ENCODE data around the gene CDC45. TPM values are rescaled to one million over a fixed set of nuclear protein-coding genes. Genes with fewer than 3 reads are reported as not detected.

The CDC45 gene
- total RNA-seq, 4 donors from 2014 or later: 11.7 TPM; not detected in 3

- Histone ChIP-seq H3K36me3 (no peaks in the 10 kb centered on the region), H3K4me3 (no peak overlapping the region), H3K4me1 (no peaks in the 10 kb centered on the region), H3K27ac (no peak overlapping the region), H3K27me3 (no peaks in the 10 kb centered on the region), H3K9me3 (no peaks in the 10 kb centered on the region)
- intact Hi-C loops (cut with DNase I; ENCODE audit: low total_unique reads): no loop called here
- TF ChIP-seq, protein P1, sequence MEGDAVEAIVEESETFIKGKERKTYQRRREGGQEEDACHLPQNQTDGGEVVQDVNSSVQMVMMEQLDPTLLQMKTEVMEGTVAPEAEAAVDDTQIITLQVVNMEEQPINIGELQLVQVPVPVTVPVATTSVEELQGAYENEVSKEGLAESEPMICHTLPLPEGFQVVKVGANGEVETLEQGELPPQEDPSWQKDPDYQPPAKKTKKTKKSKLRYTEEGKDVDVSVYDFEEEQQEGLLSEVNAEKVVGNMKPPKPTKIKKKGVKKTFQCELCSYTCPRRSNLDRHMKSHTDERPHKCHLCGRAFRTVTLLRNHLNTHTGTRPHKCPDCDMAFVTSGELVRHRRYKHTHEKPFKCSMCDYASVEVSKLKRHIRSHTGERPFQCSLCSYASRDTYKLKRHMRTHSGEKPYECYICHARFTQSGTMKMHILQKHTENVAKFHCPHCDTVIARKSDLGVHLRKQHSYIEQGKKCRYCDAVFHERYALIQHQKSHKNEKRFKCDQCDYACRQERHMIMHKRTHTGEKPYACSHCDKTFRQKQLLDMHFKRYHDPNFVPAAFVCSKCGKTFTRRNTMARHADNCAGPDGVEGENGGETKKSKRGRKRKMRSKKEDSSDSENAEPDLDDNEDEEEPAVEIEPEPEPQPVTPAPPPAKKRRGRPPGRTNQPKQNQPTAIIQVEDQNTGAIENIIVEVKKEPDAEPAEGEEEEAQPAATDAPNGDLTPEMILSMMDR (IDR thresholded peaks at IDR 0.05): no peak
- TF ChIP-seq POLR2A (IDR thresholded peaks at IDR 0.05): no peak
- DNase-seq: no peak
These were observed 23.6 kb downstream of the CDC45 start for GRCh38 chr22:19503367-19503766.

GRCh38 chr22:19503869-19504268, 24.1 kb downstream of the CDC45 start:
- H3K27me3 ChIP-seq: no peaks in the 10 kb centered on the region
- no peaks in the 10 kb centered on the region for H3K9me3 ChIP-seq
- intact Hi-C loops (cut with DNase I; ENCODE audit: low total_unique reads): no loop called here
- H3K36me3 ChIP-seq: no peaks in the 10 kb centered on the region
- H3K4me1 ChIP-seq: no peaks in the 10 kb centered on the region
- H3K27ac ChIP-seq: no peak overlapping the region
- no peak overlapping the region for H3K4me3 ChIP-seq
- no peak for DNase-seq
- TF ChIP-seq, protein P1 (IDR thresholded peaks at IDR 0.05): no peak
- no peak for TF ChIP-seq POLR2A (IDR thresholded peaks at IDR 0.05)

- H3K4me3 ChIP-seq: no peak overlapping the region
- intact Hi-C loops (cut with DNase I; ENCODE audit: low total_unique reads): no loop called here
- H3K9me3 ChIP-seq: no peaks in the 10 kb centered on the region
- H3K4me1 ChIP-seq: no peaks in the 10 kb centered on the region
- DNase-seq: no peak
- no peaks in the 10 kb centered on the region for H3K36me3 ChIP-seq
- no peaks in the 10 kb centered on the region for H3K27me3 ChIP-seq
- no peak overlapping the region for H3K27ac ChIP-seq
- TF ChIP-seq POLR2A (IDR thresholded peaks at IDR 0.05): no peak
- TF ChIP-seq, protein P1 (IDR thresholded peaks at IDR 0.05): no peak
These were observed 25.4 kb downstream of the CDC45 start for GRCh38 chr22:19504900-19505734.

- no peak for DNase-seq
- intact Hi-C loops (cut with DNase I; ENCODE audit: low total_unique reads): no loop called here
- Histone ChIP-seq H3K4me3 (no peak overlapping the region), H3K27me3 (no peaks in the 10 kb centered on the region), H3K4me1 (no peaks in the 10 kb centered on the region), H3K36me3 (no peaks in the 10 kb centered on the region), H3K27ac (no peak overlapping the region), H3K9me3 (no peaks in the 10 kb centered on the region)
- TF ChIP-seq POLR2A (IDR thresholded peaks at IDR 0.05): no peak
- TF ChIP-seq, protein P1 (IDR thresholded peaks at IDR 0.05): no peak
These were observed 26.0 kb downstream of the CDC45 start for GRCh38 chr22:19505735-19506126.

- no peaks in the 10 kb centered on the region for H3K36me3 ChIP-seq
- H3K27me3 ChIP-seq: no peaks in the 10 kb centered on the region
- H3K4me1 ChIP-seq: no peaks in the 10 kb centered on the region
- DNase-seq: no peak
- H3K4me3 ChIP-seq: no peak overlapping the region
- intact Hi-C loops (cut with DNase I; ENCODE audit: low total_unique reads): no loop called here
- no peak overlapping the region for H3K27ac ChIP-seq
- TF ChIP-seq, protein P1 (IDR thresholded peaks at IDR 0.05): no peak
- no peak for TF ChIP-seq POLR2A (IDR thresholded peaks at IDR 0.05)
- no peaks in the 10 kb centered on the region for H3K9me3 ChIP-seq
These were observed 26.5 kb downstream of the CDC45 start for GRCh38 chr22:19506212-19506611.
